ENCODE measurements around the gene MRPL34. TPM values are rescaled to one million over a fixed set of nuclear protein-coding genes. Genes with fewer than 3 reads are reported as not detected.

The MRPL34 gene
- total and polyA plus RNA-seq, 4 donors: 23.3 to 301 (median 140) TPM

DNA sequence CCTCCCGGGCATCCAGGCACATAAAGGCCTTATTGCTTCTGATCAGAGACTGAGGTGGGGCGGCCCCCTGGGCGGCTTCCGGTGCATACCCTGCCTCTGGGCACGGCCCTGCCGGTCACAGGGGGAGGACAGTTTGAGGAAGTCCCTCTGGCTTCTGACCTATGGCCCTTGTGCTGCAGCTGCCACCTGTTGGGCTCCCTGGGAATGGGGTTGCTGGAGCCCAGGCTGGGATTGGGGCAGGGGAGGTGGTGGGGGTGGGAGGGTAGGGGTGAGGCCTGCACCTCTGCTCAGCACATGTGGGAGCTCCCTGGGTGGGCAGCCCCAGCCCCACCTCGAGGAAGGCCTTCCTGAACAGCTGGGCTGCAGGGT, 18.3 kb downstream of the MRPL34 start:
- H3K27ac ChIP-seq (ENCODE audit: low read depth in 1 of 2, low read length in 2 of 2): no peak overlapping the region
- 60% methylated on average over 7 of the region's 7 CpGs for WGBS
- peaks cover 8 to 23% (median 14%) of the 10 kb centered on the region in 4 donors for H3K4me1 ChIP-seq (ENCODE audit: control insufficient read depth in 4 of 4, insufficient read depth in 4 of 4, low read length in 3 of 4)
- H3K27me3 ChIP-seq (ENCODE audit: control insufficient read depth in 4 of 4, insufficient read depth in 4 of 4, low read length in 3 of 4): no peaks in the 10 kb centered on the region
- peaks cover 10 to 27% (median 13%) of the 10 kb centered on the region in 4 donors for H3K36me3 ChIP-seq (ENCODE audit: control insufficient read depth in 4 of 4, insufficient read depth in 3 of 4, low read depth in 1 of 4, low read length in 3 of 4)
- no peaks in the 10 kb centered on the region for H3K9me3 ChIP-seq (ENCODE audit: control insufficient read depth in 4 of 4, low read length in 3 of 4)
- H3K4me3 ChIP-seq (ENCODE audit: low read depth in 1 of 3, low read length in 3 of 3): no peak overlapping the region
- TF ChIP-seq, protein P1, sequence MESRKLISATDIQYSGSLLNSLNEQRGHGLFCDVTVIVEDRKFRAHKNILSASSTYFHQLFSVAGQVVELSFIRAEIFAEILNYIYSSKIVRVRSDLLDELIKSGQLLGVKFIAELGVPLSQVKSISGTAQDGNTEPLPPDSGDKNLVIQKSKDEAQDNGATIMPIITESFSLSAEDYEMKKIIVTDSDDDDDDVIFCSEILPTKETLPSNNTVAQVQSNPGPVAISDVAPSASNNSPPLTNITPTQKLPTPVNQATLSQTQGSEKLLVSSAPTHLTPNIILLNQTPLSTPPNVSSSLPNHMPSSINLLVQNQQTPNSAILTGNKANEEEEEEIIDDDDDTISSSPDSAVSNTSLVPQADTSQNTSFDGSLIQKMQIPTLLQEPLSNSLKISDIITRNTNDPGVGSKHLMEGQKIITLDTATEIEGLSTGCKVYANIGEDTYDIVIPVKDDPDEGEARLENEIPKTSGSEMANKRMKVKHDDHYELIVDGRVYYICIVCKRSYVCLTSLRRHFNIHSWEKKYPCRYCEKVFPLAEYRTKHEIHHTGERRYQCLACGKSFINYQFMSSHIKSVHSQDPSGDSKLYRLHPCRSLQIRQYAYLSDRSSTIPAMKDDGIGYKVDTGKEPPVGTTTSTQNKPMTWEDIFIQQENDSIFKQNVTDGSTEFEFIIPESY (IDR thresholded peaks at IDR 0.05): no peak
- TF ChIP-seq SP1 (IDR thresholded peaks at IDR 0.05) (no peak), FOXA2 (IDR thresholded peaks at IDR 0.05) (no peak), FOXA1 (IDR thresholded peaks at IDR 0.05) (no peak), HNF4G (IDR thresholded peaks at IDR 0.05) (no peak), GABPA (IDR thresholded peaks at IDR 0.05 in 1 of 2, conservative IDR thresholded peaks at IDR 0.05 in 1 of 2) (no peak), NR2F2 (IDR thresholded peaks at IDR 0.05) (no peak), EGR1 (IDR thresholded peaks at IDR 0.05; ENCODE audit: low read depth in 2 of 2) (no peak), RXRA (IDR thresholded peaks at IDR 0.05) (no peak), HNF4A (conservative IDR thresholded peaks at IDR 0.05) (no peak), JUND (IDR thresholded peaks at IDR 0.05) (no peak), TAF1 (conservative IDR thresholded peaks at IDR 0.05) (no peak), RAD21 (IDR thresholded peaks at IDR 0.05) (no peak)
- TF ChIP-seq, protein P2, sequence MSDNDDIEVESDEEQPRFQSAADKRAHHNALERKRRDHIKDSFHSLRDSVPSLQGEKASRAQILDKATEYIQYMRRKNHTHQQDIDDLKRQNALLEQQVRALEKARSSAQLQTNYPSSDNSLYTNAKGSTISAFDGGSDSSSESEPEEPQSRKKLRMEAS (IDR thresholded peaks at IDR 0.05): no peak
- TF ChIP-seq, protein P3, sequence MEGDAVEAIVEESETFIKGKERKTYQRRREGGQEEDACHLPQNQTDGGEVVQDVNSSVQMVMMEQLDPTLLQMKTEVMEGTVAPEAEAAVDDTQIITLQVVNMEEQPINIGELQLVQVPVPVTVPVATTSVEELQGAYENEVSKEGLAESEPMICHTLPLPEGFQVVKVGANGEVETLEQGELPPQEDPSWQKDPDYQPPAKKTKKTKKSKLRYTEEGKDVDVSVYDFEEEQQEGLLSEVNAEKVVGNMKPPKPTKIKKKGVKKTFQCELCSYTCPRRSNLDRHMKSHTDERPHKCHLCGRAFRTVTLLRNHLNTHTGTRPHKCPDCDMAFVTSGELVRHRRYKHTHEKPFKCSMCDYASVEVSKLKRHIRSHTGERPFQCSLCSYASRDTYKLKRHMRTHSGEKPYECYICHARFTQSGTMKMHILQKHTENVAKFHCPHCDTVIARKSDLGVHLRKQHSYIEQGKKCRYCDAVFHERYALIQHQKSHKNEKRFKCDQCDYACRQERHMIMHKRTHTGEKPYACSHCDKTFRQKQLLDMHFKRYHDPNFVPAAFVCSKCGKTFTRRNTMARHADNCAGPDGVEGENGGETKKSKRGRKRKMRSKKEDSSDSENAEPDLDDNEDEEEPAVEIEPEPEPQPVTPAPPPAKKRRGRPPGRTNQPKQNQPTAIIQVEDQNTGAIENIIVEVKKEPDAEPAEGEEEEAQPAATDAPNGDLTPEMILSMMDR (IDR thresholded peaks at IDR 0.05; ENCODE audit: low read depth, low read length, missing input control): no peak
- TF ChIP-seq, protein P4, sequence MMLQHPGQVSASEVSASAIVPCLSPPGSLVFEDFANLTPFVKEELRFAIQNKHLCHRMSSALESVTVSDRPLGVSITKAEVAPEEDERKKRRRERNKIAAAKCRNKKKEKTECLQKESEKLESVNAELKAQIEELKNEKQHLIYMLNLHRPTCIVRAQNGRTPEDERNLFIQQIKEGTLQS (IDR thresholded peaks at IDR 0.05): no peak
- DNase-seq (ENCODE audit: low spot score): no peak
- H3K9ac ChIP-seq (ENCODE audit: low read depth in 1 of 2, low read length in 2 of 2): no peak overlapping the region

DNA sequence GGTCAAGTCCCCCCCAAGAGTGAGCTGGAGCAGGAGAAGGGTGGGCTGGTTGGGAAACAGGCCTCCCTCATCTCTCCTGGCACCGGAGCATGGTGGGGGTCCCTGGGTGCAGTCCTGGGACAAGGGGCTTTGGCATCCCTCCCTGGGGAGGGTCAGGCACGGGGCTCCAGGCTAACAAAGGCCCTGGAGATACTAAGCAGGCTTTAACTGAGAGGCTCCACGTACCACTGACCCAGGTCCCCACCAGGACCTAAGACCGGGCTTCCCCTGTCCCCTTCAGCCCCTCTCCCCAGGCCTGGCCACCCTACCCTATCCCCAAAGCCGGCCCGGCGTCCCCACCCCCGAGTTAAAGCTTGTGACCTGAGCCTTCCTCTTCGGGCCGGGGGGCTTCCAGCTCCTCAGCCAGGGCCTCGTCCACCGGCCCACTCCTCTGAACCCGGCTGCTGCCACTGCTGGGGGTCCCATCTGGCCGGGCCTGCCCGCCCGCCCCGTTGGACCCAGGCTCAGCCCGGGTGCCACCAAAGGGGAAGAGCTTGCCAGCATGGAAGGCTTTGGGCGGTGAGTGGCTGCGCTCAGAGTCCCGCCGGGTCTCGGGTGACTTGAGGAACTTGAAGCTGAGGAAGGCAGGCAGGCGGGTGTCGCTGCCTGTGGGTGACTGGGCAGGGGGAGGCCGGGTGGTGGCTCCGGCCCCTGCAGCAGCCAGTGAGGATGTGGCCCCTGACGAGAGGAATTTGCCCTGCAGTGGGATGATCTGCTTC, 18.9 kb downstream of the MRPL34 start:
- Histone ChIP-seq H3K27ac (ENCODE audit: low read depth in 1 of 2, low read length in 2 of 2) (peak overlapping the region in 1 of 2 donors; percentile 31), H3K27me3 (ENCODE audit: control insufficient read depth in 4 of 4, insufficient read depth in 4 of 4, low read length in 3 of 4) (no peaks in the 10 kb centered on the region), H3K36me3 (ENCODE audit: control insufficient read depth in 4 of 4, insufficient read depth in 3 of 4, low read depth in 1 of 4, low read length in 3 of 4) (peaks cover 7 to 22% (median 10%) of the 10 kb centered on the region in 4 donors), H3K4me1 (ENCODE audit: control insufficient read depth in 4 of 4, insufficient read depth in 4 of 4, low read length in 3 of 4) (peaks cover 12 to 23% (median 14%) of the 10 kb centered on the region in 4 donors), H3K9me3 (ENCODE audit: control insufficient read depth in 4 of 4, low read length in 3 of 4) (no peaks in the 10 kb centered on the region), H3K9ac (ENCODE audit: low read depth in 1 of 2, low read length in 2 of 2) (no peak overlapping the region), H3K4me3 (ENCODE audit: low read depth in 1 of 3, low read length in 3 of 3) (no peak overlapping the region)
- 95% methylated on average over 28 of the region's 28 CpGs for WGBS
- no peak for DNase-seq (ENCODE audit: low spot score)
- no peak for TF ChIP-seq JUND (IDR thresholded peaks at IDR 0.05)
- TF ChIP-seq, protein P3 (IDR thresholded peaks at IDR 0.05; ENCODE audit: low read depth, low read length, missing input control): no peak
- TF ChIP-seq FOXA1 (IDR thresholded peaks at IDR 0.05): no peak
- no peak for TF ChIP-seq TAF1 (conservative IDR thresholded peaks at IDR 0.05)
- TF ChIP-seq HNF4G (IDR thresholded peaks at IDR 0.05): no peak
- TF ChIP-seq GABPA (IDR thresholded peaks at IDR 0.05 in 1 of 2, conservative IDR thresholded peaks at IDR 0.05 in 1 of 2): no peak
- TF ChIP-seq RXRA (IDR thresholded peaks at IDR 0.05): no peak
- TF ChIP-seq, protein P5, sequence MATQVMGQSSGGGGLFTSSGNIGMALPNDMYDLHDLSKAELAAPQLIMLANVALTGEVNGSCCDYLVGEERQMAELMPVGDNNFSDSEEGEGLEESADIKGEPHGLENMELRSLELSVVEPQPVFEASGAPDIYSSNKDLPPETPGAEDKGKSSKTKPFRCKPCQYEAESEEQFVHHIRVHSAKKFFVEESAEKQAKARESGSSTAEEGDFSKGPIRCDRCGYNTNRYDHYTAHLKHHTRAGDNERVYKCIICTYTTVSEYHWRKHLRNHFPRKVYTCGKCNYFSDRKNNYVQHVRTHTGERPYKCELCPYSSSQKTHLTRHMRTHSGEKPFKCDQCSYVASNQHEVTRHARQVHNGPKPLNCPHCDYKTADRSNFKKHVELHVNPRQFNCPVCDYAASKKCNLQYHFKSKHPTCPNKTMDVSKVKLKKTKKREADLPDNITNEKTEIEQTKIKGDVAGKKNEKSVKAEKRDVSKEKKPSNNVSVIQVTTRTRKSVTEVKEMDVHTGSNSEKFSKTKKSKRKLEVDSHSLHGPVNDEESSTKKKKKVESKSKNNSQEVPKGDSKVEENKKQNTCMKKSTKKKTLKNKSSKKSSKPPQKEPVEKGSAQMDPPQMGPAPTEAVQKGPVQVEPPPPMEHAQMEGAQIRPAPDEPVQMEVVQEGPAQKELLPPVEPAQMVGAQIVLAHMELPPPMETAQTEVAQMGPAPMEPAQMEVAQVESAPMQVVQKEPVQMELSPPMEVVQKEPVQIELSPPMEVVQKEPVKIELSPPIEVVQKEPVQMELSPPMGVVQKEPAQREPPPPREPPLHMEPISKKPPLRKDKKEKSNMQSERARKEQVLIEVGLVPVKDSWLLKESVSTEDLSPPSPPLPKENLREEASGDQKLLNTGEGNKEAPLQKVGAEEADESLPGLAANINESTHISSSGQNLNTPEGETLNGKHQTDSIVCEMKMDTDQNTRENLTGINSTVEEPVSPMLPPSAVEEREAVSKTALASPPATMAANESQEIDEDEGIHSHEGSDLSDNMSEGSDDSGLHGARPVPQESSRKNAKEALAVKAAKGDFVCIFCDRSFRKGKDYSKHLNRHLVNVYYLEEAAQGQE (IDR thresholded peaks at IDR 0.05): no peak
- TF ChIP-seq NR2F2 (IDR thresholded peaks at IDR 0.05): no peak
- TF ChIP-seq HNF4A (conservative IDR thresholded peaks at IDR 0.05): no peak
- TF ChIP-seq, protein P4 (IDR thresholded peaks at IDR 0.05): no peak
- TF ChIP-seq FOXA2 (IDR thresholded peaks at IDR 0.05): no peak
- no peak for TF ChIP-seq YY1 (IDR thresholded peaks at IDR 0.05)
- TF ChIP-seq SP1 (IDR thresholded peaks at IDR 0.05): no peak
- no peak for TF ChIP-seq EGR1 (IDR thresholded peaks at IDR 0.05; ENCODE audit: low read depth in 2 of 2)
